GM21825 (cell line): ENCODE measurements around the gene MAPK14.

Experiments
- ATAC-seq: cut with Tn5 transposase; IDR thresholded peaks from one replicate; pipeline ENCODE4 v1.9.1; 2021; ENCODE audit warnings: mild to moderate bottlenecking, moderate library complexity; ENCODE audit not compliant: unreplicated experiment

Gene MAPK14

GRCh38 chr6:36132246-36132895, 104.8 kb downstream of the MAPK14 start:
- no peak for ATAC-seq

GRCh38 chr6:36133148-36133547, 105.5 kb downstream of the MAPK14 start:
- no peak for ATAC-seq

- no peak for ATAC-seq
These were observed 106.3 kb downstream of the MAPK14 start for GRCh38 chr6:36133912-36134311.

- no peak for ATAC-seq
These were observed 107.6 kb downstream of the MAPK14 start for GRCh38 chr6:36135053-36135731.

- no peak for ATAC-seq
These were observed 108.4 kb downstream of the MAPK14 start for GRCh38 chr6:36136034-36136433.

- no peak for ATAC-seq
These were observed 108.9 kb downstream of the MAPK14 start for GRCh38 chr6:36136551-36136950.

GRCh38 chr6:36138667-36139066, 111.1 kb downstream of the MAPK14 start:
- no peak for ATAC-seq

- no peak for ATAC-seq
These were observed 111.8 kb downstream of the MAPK14 start for GRCh38 chr6:36139431-36139830.

- ATAC-seq = no peak
These were observed 112.5 kb downstream of the MAPK14 start for GRCh38 chr6:36139991-36140710.

- ATAC-seq = no peak
These were observed 113.5 kb downstream of the MAPK14 start for GRCh38 chr6:36141091-36141490.

- no peak for ATAC-seq
These were observed 114.4 kb downstream of the MAPK14 start for GRCh38 chr6:36141961-36142360.

GRCh38 chr6:36142971-36143838, 115.6 kb downstream of the MAPK14 start:
- ATAC-seq = no peak

GRCh38 chr6:36145495-36145894, 117.9 kb downstream of the MAPK14 start:
- no peak for ATAC-seq

GRCh38 chr6:36147294-36147693, 119.7 kb downstream of the MAPK14 start:
- ATAC-seq = no peak

GRCh38 chr6:36149476-36149875, 121.9 kb downstream of the MAPK14 start:
- ATAC-seq = no peak

GRCh38 chr6:36150283-36150682, 122.7 kb downstream of the MAPK14 start:
- no peak for ATAC-seq

- ATAC-seq = no peak
These were observed 126.7 kb downstream of the MAPK14 start for GRCh38 chr6:36154286-36154685.

- no peak for ATAC-seq
These were observed 128.1 kb downstream of the MAPK14 start for GRCh38 chr6:36155662-36156061.

GRCh38 chr6:36160147-36160760, 132.6 kb downstream of the MAPK14 start:
- no peak for ATAC-seq
